HL-60 (cell line): ENCODE data around the gene PLXNB2.

Source experiments
- DNase-seq, 2 experiments: peaks; one replicate each; pipeline ENCODE4 v3.0.0-alpha.2; 2010 to 2020; ENCODE audit warnings: low read depth in 1 of 2, low spot score in 1 of 2
- H3K27ac ChIP-seq: fragments of 250-450 bp; sonication (Bioruptor Pico); replicated peaks from 2 replicates; pipeline ENCODE4 v1.5.1; 2020; ENCODE audit warnings: mild to moderate bottlenecking, moderate library complexity
- H3K27me3 ChIP-seq: fragments of 250-450 bp; sonication (Bioruptor Pico); 2 replicates; pipeline ENCODE4 v1.5.1; 2021; ENCODE audit warnings: mild to moderate bottlenecking, moderate library complexity; ENCODE audit not compliant: insufficient read depth, poor library complexity, severe bottlenecking
- H3K4me3 ChIP-seq: replicated peaks from 2 replicates; pipeline ENCODE4 v1.5.1; 2011; ENCODE audit warnings: mild to moderate bottlenecking, control low read depth, low read length; ENCODE audit not compliant: insufficient read depth
- GABPA ChIP-seq: IDR thresholded peaks from 2 replicates; pipeline ENCODE4 v1.6.1; 2012; ENCODE audit warnings: low read depth
- POLR2AphosphoS5 ChIP-seq: IDR thresholded peaks from 2 replicates; pipeline ENCODE4 v1.6.1; 2012; ENCODE audit warnings: low read depth
- REST ChIP-seq: IDR thresholded peaks from 2 replicates; pipeline ENCODE4 v1.6.1; 2012; ENCODE audit warnings: low read depth; ENCODE audit not compliant: insufficient replicate concordance
- SPI1 ChIP-seq: IDR thresholded peaks from 2 replicates; pipeline ENCODE4 v1.6.1; 2012; ENCODE audit warnings: low read depth, mild to moderate bottlenecking, borderline replicate concordance
- TF ChIP-seq, protein P1 (sequence below): IDR thresholded peaks from one replicate; pipeline ENCODE4 v1.5.1; 2011; ENCODE audit warnings: low read length, control low read depth, inconsistent platforms; ENCODE audit not compliant: insufficient read depth

PLXNB2 gene

GRCh38 chr22:50308986-50309600 lies 1.6 kb upstream of the PLXNB2 start:
- TF ChIP-seq SPI1 (no peak), GABPA (no peak), REST (no peak), POLR2AphosphoS5 (no peak)
- TF ChIP-seq, protein P1, sequence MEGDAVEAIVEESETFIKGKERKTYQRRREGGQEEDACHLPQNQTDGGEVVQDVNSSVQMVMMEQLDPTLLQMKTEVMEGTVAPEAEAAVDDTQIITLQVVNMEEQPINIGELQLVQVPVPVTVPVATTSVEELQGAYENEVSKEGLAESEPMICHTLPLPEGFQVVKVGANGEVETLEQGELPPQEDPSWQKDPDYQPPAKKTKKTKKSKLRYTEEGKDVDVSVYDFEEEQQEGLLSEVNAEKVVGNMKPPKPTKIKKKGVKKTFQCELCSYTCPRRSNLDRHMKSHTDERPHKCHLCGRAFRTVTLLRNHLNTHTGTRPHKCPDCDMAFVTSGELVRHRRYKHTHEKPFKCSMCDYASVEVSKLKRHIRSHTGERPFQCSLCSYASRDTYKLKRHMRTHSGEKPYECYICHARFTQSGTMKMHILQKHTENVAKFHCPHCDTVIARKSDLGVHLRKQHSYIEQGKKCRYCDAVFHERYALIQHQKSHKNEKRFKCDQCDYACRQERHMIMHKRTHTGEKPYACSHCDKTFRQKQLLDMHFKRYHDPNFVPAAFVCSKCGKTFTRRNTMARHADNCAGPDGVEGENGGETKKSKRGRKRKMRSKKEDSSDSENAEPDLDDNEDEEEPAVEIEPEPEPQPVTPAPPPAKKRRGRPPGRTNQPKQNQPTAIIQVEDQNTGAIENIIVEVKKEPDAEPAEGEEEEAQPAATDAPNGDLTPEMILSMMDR, result no peak
- DNase-seq, result no peak
- Histone ChIP-seq H3K27ac (peak overlapping the region; percentile 39), H3K27me3 (no peaks in the 10 kb centered on the region), H3K4me3 (no peak overlapping the region)

- TF ChIP-seq, protein P1, result no peak
- no peak for TF ChIP-seq SPI1
- no peak for TF ChIP-seq POLR2AphosphoS5
- TF ChIP-seq REST, result no peak
- no peak for TF ChIP-seq GABPA
- H3K27me3 ChIP-seq, result no peaks in the 10 kb centered on the region
- peak; percentile 37 to 90 for DNase-seq
Observed at GRCh38 chr22:50308597-50308935, 1.1 kb upstream of the PLXNB2 start.

GRCh38 chr22:50307890-50308596 lies 597 bp upstream of the PLXNB2 start:
- peak overlapping the region; percentile 39 for H3K27ac ChIP-seq
- no peaks in the 10 kb centered on the region for H3K27me3 ChIP-seq
- no peak for DNase-seq
- TF ChIP-seq REST, result no peak
- TF ChIP-seq SPI1, result no peak
- TF ChIP-seq GABPA, result no peak
- TF ChIP-seq, protein P1, result no peak
- TF ChIP-seq POLR2AphosphoS5, result no peak
- H3K4me3 ChIP-seq, result no peak overlapping the region

More at GRCh38 chr22:50308597-50308935, 1.1 kb upstream of the PLXNB2 start:
- H3K27ac ChIP-seq, result peak overlapping the region; percentile 39
- no peak overlapping the region for H3K4me3 ChIP-seq
